GM12801 (cell line): Measurements from ENCODE around the gene RSPRY1.

Experiments used
- CTCF ChIP-seq: IDR thresholded peaks from one replicate; pipeline ENCODE4 v1.5.1; 2011; ENCODE audit warnings: control low read depth; ENCODE audit not compliant: insufficient read length; ENCODE audit errors: extremely low read depth

RSPRY1 gene

GRCh38 chr16:57157533-57157932 is 28.6 kb upstream of the RSPRY1 start:
- TF ChIP-seq CTCF = no peak

GRCh38 chr16:57159447-57159846 is 26.7 kb upstream of the RSPRY1 start:
- TF ChIP-seq CTCF = no peak

GRCh38 chr16:57163842-57164241 is 22.3 kb upstream of the RSPRY1 start:
- TF ChIP-seq CTCF = no peak

- no peak for TF ChIP-seq CTCF
Measured at GRCh38 chr16:57165483-57165882, 20.6 kb upstream of the RSPRY1 start.

- no peak for TF ChIP-seq CTCF
Measured at GRCh38 chr16:57165938-57166337, 20.2 kb upstream of the RSPRY1 start.

- TF ChIP-seq CTCF = no peak
Measured at GRCh38 chr16:57166451-57166850, 19.7 kb upstream of the RSPRY1 start.

GRCh38 chr16:57166951-57167350 is 19.2 kb upstream of the RSPRY1 start:
- TF ChIP-seq CTCF = no peak

- no peak for TF ChIP-seq CTCF
Measured at GRCh38 chr16:57167538-57167937, 18.6 kb upstream of the RSPRY1 start.
